Liver (tissue), 3 donors: ENCODE data around the gene TPSD1.
"Not testable (repeated sequence)": the region's sequence is repeated elsewhere in the genome, so short reads cannot be mapped to it uniquely, and the experiment has no call there.

ENCODE experiments used
- ATF3 ChIP-seq: IDR thresholded peaks from 2 replicates; pipeline ENCODE4 v1.6.1; 2016; ENCODE audit warnings: antibody characterized with exemption
- CTCF ChIP-seq: fragments of 150-350 bp; IDR thresholded peaks from 2 replicates; pipeline ENCODE4 v1.5.1; 2017; ENCODE audit warnings: improper control_type of control experiment, low read depth, low read length; ENCODE audit not compliant: missing input control
- GABPA ChIP-seq, 2 donors: IDR thresholded peaks in 1 of 2; conservative IDR thresholded peaks in 1 of 2; 2 replicates each; pipeline ENCODE4 v1.6.1; 2016; ENCODE audit warnings: antibody characterized with exemption in 2 of 2, mild to moderate bottlenecking in 1 of 2, moderate library complexity in 1 of 2
- NR2F2 ChIP-seq: IDR thresholded peaks from 2 replicates; pipeline ENCODE4 v1.6.1; 2016; ENCODE audit warnings: antibody characterized with exemption
- RAD21 ChIP-seq, 2 donors: IDR thresholded peaks; 2 replicates each; pipeline ENCODE4 v1.6.1; 2016; ENCODE audit warnings: antibody characterized with exemption in 2 of 2, mild to moderate bottlenecking in 2 of 2
- SP1 ChIP-seq: IDR thresholded peaks from 2 replicates; pipeline ENCODE4 v1.6.1; 2018; ENCODE audit warnings: antibody characterized with exemption, mild to moderate bottlenecking
- TAF1 ChIP-seq: conservative IDR thresholded peaks from 2 replicates; pipeline ENCODE4 v1.6.1; 2016; ENCODE audit warnings: antibody characterized with exemption, mild to moderate bottlenecking
- YY1 ChIP-seq: IDR thresholded peaks from 2 replicates; pipeline ENCODE4 v1.6.1; 2016; ENCODE audit warnings: antibody characterized with exemption, mild to moderate bottlenecking
- TF ChIP-seq, protein P1 (sequence below): IDR thresholded peaks from 2 replicates; pipeline ENCODE4 v1.6.1; 2016; ENCODE audit warnings: antibody characterized with exemption, mild to moderate bottlenecking
- TF ChIP-seq, protein P2 (sequence below): IDR thresholded peaks from 2 replicates; pipeline ENCODE4 v1.6.1; 2016; ENCODE audit warnings: antibody characterized with exemption
- TF ChIP-seq, protein P3 (sequence below): IDR thresholded peaks from 2 replicates; pipeline ENCODE4 v1.6.1; 2016; ENCODE audit warnings: antibody characterized with exemption
- donor health status: healthy.
- donor health status: healthy.

DNA sequence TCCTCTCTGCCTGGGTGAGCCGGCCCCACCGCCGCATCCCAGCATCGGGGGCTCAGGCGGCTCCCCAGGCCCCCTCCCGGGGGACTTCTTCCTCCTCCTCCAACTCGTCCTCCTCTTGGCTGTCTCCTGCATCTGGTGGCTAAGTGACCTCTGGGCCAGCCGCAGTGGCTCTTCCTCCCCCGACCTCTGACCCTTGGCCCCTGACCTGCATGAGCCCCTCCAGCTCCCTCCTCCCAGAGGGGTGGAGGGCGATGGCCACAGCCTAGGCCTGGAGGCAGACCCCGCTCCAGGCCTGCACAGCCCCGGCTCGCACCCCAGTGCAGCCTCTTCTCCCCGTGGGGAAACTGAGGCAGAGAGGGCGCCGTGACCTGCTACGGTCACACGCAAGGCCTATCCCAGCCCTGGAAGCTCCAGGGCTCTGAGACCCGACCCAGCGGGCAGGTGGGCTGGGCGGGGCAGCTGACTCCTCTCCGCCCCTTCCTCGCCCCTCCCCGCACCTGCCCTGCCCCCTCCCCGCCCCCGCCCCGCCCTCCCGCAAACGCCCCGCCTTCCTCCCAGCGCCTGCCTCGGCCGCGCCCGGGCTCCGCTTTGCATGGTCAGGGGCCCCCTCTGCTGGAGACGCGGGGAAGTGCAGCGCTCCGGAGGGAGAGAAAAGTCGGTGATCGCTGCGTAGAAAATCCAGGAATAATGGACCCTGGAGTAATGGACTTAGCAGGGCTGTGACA lies 6.7 kb upstream of the TPSD1 start:
- TF ChIP-seq SP1; RAD21 (IDR thresholded peaks at IDR 0.05); YY1; TAF1; CTCF; NR2F2; GABPA (IDR thresholded peaks at IDR 0.05 in 1 of 2, conservative IDR thresholded peaks at IDR 0.05 in 1 of 2); ATF3: not testable (repeated sequence)
- TF ChIP-seq, protein P1, sequence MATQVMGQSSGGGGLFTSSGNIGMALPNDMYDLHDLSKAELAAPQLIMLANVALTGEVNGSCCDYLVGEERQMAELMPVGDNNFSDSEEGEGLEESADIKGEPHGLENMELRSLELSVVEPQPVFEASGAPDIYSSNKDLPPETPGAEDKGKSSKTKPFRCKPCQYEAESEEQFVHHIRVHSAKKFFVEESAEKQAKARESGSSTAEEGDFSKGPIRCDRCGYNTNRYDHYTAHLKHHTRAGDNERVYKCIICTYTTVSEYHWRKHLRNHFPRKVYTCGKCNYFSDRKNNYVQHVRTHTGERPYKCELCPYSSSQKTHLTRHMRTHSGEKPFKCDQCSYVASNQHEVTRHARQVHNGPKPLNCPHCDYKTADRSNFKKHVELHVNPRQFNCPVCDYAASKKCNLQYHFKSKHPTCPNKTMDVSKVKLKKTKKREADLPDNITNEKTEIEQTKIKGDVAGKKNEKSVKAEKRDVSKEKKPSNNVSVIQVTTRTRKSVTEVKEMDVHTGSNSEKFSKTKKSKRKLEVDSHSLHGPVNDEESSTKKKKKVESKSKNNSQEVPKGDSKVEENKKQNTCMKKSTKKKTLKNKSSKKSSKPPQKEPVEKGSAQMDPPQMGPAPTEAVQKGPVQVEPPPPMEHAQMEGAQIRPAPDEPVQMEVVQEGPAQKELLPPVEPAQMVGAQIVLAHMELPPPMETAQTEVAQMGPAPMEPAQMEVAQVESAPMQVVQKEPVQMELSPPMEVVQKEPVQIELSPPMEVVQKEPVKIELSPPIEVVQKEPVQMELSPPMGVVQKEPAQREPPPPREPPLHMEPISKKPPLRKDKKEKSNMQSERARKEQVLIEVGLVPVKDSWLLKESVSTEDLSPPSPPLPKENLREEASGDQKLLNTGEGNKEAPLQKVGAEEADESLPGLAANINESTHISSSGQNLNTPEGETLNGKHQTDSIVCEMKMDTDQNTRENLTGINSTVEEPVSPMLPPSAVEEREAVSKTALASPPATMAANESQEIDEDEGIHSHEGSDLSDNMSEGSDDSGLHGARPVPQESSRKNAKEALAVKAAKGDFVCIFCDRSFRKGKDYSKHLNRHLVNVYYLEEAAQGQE: not testable (repeated sequence)
- TF ChIP-seq, protein P2, sequence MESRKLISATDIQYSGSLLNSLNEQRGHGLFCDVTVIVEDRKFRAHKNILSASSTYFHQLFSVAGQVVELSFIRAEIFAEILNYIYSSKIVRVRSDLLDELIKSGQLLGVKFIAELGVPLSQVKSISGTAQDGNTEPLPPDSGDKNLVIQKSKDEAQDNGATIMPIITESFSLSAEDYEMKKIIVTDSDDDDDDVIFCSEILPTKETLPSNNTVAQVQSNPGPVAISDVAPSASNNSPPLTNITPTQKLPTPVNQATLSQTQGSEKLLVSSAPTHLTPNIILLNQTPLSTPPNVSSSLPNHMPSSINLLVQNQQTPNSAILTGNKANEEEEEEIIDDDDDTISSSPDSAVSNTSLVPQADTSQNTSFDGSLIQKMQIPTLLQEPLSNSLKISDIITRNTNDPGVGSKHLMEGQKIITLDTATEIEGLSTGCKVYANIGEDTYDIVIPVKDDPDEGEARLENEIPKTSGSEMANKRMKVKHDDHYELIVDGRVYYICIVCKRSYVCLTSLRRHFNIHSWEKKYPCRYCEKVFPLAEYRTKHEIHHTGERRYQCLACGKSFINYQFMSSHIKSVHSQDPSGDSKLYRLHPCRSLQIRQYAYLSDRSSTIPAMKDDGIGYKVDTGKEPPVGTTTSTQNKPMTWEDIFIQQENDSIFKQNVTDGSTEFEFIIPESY: not testable (repeated sequence)
- TF ChIP-seq, protein P3, sequence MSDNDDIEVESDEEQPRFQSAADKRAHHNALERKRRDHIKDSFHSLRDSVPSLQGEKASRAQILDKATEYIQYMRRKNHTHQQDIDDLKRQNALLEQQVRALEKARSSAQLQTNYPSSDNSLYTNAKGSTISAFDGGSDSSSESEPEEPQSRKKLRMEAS: not testable (repeated sequence)
